GM21723 (cell line): Measurements from ENCODE around the gene ADAMTS13.

ENCODE experiments used
- ATAC-seq: cut with Tn5 transposase; IDR thresholded peaks from one replicate; pipeline ENCODE4 v1.9.1; 2021; ENCODE audit warnings: mild to moderate bottlenecking, moderate library complexity; ENCODE audit not compliant: unreplicated experiment

ADAMTS13 gene

DNA sequence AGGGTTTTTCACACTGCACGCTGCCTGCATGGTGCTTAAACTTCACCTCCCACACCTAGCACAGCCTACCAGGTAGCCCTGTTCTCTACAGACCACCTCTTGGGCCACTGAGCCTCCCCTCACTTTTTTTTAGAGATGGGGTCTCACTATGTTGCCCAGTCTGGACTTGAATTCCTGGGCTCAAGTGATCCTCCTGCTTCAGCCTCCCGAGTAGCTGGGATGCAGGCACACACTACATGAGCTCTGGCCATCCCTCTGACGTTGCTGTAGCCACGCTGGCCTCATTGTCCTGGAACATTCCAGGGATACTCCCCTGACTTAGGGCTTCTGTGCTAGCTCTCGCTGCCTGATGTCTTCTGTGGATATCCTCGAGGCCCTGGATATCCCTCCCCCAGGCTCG, 30.4 kb downstream of the ADAMTS13 start:
- ATAC-seq, result no peak

- no peak for ATAC-seq
These were observed 31.5 kb downstream of the ADAMTS13 start for GRCh38 chr9:133453651-133454050.

- no peak for ATAC-seq
These were observed 32.2 kb downstream of the ADAMTS13 start for GRCh38 chr9:133454325-133454724.

DNA sequence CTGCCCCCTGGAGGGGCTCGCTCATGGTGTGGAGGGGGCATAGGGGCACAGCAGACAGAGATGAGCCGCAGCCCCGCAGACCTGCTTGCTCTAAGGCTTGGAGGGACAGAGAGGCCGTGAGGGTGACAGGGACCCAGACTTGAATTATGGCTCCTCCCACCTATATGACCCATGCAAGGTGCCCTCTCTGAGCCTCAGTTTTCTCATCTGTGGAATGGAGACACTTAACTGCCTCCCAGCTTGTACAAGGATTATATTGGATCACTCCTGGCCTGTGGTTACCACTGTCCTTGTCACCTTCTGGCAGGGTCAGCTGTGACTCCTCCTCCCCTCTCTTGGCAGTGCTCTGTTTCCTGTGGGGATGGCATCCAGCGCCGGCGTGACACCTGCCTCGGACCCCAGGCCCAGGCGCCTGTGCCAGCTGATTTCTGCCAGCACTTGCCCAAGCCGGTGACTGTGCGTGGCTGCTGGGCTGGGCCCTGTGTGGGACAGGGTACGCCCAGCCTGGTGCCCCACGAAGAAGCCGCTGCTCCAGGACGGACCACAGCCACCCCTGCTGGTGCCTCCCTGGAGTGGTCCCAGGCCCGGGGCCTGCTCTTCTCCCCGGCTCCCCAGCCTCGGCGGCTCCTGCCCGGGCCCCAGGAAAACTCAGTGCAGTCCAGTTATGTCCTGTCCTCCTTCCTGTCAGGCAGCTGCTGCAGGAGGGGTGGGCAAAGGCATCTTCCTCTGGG, 32.9 kb downstream of the ADAMTS13 start:
- ATAC-seq, result no peak

GRCh38 chr9:133455936-133456335, 33.8 kb downstream of the ADAMTS13 start:
- ATAC-seq, result no peak

DNA sequence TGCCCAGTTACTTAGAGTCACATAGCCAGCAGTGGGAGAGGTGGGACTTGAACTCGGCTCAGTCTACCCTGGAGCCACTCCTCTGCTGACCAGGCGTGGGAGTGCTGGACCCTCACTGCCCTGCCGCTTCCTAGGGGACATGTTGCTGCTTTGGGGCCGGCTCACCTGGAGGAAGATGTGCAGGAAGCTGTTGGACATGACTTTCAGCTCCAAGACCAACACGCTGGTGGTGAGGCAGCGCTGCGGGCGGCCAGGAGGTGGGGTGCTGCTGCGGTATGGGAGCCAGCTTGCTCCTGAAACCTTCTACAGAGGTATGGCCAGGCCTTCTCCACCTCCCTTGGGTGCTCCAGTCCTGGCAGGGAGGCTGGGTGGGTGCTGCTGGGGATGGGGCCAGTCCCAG, 34.2 kb downstream of the ADAMTS13 start:
- ATAC-seq, result no peak

- ATAC-seq, result no peak
These were observed 35.1 kb downstream of the ADAMTS13 start for GRCh38 chr9:133457233-133457632.

GRCh38 chr9:133457748-133458147, 35.6 kb downstream of the ADAMTS13 start:
- no peak for ATAC-seq

GRCh38 chr9:133458643-133459312, 36.6 kb downstream of the ADAMTS13 start:
- no peak for ATAC-seq

- ATAC-seq, result peak; percentile 79
These were observed 37.6 kb downstream of the ADAMTS13 start, which contains the start of gene CACFD1 for GRCh38 chr9:133459476-133460404. Gene CACFD1, plus strand, starts transcription at chr9:133459978. Its CDS starts 89 bp downstream, at chr9:133460067.

DNA sequence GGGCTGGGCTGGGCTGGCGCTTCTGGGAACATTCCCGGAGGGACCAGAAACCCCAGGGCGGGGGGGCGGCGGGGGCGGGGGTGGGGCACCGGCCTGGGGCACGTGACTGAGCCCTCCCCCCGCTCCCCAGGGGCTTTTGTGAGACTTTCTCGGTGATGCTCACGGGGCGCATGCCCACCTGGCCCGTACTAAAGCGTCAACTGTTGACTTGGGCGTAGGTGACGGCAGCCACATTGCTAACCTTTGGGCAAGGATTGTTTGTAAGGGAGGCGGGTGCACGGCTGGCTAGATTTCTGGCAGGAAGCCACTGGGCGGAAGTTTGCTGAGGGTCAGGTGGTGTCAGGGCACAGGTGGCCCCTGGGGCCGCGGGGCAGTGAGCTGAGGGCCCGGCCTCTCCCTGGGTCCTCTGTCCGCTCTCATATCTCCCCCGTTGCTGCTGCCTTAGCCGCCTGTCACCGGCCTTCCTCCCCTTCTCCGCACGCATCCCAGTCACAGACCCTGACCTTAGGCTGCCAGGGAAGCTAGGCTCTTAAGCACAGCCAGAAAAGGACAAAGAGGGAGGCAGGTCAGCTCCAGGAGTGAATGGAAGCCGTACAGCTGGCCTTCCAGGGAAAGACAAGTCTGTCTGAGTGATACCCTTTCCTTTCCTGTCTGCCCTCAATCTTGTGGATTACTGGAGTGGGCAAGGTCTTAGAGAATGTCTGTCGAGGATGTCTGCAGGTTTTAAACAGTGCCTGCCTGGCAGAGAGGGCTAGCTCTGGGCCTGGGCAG, 38.4 kb downstream of the ADAMTS13 start:
- ATAC-seq, result peak; percentile 12

GRCh38 chr9:133461975-133462374, 39.8 kb downstream of the ADAMTS13 start:
- ATAC-seq, result no peak

- no peak for ATAC-seq
These were observed 41.2 kb downstream of the ADAMTS13 start for GRCh38 chr9:133463234-133463863.

DNA sequence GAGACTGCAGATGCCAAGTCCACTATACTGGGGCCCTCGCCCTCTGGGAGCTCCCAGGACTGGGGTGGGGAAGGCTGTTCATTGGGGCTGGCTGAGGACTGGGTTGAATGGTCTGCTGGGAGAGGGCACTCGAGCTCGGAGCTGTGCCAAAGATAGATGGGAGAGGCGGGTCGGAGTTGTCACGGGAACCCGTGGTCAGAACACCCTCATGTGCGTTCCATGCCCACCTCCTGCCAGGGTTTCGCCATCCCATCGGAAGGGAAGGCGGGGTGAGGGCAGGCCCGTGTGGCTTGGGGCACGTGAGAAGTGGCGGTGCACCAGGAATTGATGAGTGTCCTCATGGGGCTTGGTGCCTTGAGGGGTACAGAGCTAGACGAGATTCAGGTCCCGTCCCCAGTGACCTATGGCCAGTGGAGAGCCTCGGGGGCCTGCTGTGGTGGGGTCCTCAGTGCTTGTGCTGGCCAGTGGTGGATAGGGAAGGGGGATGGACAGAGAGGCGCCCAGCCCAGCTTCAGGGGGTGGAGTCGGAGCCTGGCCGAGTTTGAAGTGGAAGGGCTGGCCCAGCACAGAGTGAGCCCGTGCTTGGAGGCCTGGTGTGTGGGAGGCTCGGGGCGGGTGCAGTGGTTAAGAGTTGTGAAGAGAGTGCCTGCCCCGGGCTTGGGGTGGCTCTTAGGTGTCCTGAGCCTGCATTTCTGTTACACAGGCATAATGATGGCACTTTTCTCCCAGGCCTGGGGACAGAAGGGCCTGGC, 41.9 kb downstream of the ADAMTS13 start:
- no peak for ATAC-seq

GRCh38 chr9:133464638-133465037, 42.5 kb downstream of the ADAMTS13 start:
- no peak for ATAC-seq

DNA sequence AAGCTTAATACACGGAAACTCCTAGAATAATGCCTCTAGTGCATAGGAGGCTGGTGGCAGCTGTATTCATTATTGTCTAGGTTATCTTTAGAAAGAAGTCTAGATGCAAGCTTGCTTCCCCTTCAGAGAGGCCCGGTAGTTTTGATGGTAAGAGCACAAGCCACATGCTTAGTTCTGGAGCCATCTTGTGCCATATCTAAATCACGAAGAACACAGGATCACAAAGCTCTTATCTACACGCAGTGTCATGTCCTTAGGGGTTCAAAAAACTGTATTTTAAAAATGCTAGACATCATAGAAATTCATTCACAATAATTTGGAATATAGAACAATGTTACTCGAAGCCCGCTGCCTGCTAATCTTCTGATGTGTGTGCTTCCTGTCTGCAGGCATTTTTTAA, 43.8 kb downstream of the ADAMTS13 start:
- ATAC-seq, result no peak

- no peak for ATAC-seq
These were observed 44.9 kb downstream of the ADAMTS13 start for GRCh38 chr9:133467101-133467500.

GRCh38 chr9:133468374-133468773, 46.2 kb downstream of the ADAMTS13 start:
- no peak for ATAC-seq

DNA sequence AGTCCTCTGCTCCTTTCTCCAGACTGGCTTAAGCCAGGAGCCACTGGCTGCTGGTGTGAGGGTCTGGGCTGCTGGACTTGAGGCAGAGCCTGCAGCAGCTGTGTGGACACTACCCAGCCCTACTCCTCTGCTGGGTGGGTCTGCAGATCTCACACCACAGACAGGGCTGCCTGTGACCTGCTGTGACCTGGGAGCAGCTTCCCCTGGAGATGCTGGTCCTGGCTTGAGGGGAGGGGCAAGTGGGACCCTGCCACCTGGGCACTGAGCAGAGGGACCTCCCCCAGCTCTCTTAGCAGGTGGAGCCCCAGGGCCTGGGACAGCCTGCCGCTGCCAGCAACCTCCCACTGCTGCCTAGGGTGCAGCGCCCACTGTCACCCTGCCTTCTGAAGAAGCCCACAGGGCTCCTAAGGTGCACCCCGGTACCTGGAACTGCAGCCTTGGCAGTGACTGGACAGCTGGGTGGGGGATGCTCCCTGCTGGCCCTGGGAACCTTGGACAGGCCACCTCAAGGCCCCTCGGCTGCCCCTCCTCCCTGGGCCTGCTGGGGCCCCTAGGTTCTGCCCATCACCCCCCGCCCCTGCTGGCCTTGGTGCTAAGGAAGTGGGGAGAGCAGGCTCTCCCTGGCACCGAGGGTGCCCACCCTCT, 46.7 kb downstream of the ADAMTS13 start:
- no peak for ATAC-seq
